Measurements from ENCODE around the gene CCDC142.
"Not testable (repeated sequence)": the region's sequence is repeated elsewhere in the genome, so short reads cannot be mapped to it uniquely, and the experiment has no call there.

Gene CCDC142

DNA sequence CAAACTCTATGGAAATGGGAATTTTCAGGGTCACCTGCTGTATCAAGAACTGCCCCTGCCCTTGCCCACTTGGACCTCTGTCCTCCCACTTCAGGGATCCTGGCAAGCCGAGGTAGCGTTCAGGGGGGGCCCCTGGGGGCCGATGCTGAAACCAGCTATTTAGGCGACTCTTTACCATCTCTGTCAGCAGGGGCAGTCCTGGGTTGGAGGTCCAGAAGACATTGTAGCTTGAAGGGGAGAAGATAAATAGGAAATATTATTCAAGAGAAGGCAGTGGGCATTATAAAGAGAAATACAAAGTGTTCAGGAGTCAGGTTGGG lies 20.1 kb downstream of the CCDC142 start:
- DNase-seq, result no peak

DNA sequence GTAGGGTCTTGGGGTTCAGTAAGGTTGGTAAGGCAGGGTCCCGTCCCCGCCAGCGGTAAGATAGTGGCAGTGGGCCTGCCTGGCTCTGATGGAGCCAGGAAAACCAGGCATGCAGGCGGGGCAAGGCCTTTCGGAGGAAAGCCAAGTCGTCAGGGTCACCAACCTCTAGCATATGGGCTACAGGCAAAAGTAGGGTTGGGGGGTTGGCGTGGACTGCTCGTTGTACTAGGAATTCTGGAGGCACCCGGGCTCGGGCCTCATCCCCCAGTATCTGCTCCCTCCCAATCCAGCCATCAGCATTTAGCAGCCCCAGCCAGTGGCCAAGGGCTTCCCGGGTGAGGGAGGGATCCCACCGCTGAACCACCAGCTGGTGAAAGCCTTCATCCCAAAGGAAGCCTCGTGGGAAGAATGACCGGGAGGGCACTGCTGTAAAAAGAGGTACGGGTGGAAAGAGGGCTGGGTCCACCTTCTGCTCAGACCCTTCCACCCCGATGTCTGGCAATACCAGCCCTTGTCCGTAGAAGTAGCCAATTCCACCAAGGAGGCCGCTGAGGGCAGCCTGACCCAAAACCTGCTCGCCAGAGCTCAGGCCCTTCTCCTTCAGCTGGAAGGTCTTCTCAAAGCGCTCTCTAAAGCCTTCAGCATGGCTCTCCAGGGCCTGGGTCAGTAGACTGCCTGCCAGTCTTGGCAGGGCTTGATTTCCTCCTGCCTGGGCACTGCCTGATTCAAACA lies 20.6 kb downstream of the CCDC142 start:
- no peak for DNase-seq

DNA sequence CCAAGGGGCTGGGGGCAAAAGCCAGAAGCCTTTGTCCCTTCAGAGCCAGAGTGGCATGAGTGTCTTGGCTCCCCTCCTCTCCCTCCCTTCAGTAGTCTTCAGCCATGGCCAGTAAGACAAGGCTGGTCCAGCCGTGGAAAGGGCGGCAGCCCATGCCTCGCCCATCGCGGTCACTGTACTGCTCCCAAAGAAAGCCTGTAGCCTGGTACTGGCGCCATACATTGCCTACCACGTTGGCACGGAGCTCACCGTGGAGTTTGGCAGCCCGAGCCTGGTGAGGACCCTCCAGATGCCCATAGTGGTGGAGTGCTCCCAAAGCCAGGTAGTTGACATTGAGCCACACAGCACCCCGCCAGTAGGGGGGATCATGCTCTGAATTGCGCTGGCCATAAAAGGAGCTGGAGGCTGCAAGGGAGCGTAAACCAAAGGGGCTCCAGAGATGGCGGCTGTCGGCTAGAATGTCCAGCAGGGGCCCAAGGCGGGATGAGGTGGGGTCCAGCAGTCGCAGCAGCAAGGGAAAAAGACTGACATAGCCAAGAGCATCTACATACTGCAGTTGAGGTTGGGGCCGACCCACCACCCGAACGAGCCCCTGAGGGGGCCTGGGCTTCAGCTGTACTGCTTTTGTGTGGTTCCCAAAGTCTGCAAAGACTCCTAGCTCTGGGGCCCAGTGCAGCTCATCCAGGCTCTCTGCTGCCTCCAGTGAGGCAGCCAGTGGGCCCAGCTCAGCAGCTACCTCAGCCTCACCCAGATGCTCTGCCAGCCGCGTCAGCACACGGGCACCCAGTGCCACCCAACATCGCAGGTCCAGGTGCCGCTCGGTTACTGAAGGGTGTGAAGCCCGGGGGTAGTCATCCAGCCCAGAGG lies 21.4 kb downstream of the CCDC142 start:
- DNase-seq, result peak in 1 of 2 experiments; percentile 22

DNA sequence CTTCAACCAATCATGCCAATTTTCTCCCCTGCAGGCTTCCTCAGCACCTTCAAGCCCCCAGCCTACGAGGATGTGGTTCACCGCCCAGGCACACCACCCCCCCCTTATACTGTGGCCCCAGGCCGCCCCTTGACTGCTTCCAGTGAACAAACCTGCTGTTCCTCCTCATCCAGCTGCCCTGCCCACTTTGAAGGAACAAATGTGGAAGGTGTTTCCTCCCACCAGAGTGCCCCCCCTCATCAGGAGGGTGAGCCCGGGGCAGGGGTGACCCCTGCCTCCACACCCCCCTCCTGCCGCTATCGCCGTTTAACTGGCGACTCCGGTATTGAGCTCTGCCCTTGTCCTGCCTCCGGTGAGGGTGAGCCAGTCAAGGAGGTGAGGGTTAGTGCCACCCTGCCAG lies 22.6 kb downstream of the CCDC142 start:
- not testable (repeated sequence) for DNase-seq

DNA sequence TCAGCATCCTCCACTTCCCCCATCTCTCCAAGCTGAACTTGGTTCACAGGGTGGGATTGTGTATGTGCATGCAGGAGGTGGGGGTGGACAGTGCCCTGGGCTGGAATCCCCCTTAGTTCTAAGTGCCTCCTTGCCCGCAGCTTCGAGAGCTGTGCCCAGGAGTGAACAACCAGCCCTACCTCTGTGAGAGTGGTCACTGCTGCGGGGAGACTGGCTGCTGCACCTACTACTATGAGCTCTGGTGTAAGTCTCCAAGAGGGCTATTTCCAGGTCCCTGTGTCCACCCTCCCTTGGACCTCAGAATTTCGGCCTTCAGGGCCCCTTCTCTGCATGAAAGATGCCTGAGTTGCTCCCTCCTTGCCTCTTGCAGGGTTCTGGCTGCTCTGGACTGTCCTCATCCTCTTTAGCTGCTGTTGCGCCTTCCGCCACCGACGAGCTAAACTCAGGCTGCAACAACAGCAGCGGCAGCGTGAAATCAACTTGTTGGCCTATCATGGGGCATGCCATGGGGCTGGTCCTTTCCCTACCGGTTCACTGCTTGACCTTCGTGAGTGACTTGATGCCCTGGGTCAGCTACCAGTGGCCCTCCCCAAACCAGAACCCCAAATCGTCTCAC lies 23.2 kb downstream of the CCDC142 start:
- DNase-seq, result not testable (repeated sequence)

DNA sequence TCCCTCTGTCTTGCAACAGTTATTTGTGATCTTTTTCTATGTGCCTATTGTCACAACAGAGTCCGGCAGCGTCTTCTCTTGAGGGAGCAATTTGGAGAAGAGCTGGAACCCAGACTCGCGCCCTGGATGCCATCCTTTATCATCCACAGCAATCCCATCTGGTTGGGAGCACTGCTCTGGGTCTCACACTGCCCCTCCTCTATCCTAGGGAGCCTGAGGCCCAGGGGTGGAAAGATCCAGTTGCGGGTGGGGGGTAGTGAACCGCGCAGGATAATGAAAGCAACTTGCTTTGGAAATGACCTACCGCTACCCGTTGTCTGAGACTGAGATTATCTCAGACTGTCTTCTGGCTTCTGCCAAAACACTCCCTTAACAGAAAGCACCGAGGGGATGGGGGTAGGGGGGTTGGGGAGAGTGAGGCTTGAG lies 23.8 kb downstream of the CCDC142 start:
- no peak for DNase-seq

DNA sequence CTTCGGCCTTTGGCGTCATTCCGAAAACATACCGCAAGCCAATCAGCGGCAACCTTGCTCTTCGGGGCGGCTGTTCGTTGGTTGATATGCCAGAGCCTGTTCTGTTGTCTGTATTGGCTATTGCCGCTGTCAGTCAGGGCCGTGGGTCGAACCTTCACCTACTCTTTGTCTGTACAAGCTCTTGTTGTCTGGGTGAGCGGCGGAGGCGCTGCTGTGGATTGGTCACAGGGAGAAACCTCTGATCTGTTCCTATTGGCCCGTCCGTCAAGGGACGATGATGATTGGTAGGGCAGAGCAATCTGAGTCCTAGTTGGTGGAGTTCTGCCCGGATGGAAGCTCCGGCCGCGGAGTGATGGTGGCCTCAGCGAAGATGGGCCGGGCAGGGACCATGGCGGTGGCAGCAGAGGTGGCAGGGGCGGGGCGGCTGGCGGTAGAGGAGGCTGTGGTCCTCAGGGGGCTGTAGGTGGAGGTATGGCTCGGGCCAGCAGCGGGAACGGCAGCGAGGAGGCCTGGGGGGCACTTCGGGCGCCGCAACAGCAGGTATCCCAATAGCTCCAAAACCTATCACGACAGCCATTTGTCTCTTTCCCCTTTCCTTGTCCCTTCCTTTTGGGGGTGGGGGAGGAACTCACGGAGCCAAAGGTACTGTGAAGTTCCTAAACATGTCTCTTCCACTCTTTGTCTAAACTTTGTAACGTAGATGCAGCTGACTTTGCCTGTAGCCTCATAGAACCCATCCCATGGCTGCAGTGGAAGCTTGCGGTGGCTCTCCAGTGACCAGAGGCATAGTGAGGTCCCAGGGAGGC lies 24.5 kb downstream of the CCDC142 start, which contains the start of gene WBP1:
WBP1 (plus strand) TSS at position 307 of the 806 bp plus-strand sequence; CDS start at position 472, 165 bp downstream.
- peak; percentile 99 to 100 for DNase-seq

DNA sequence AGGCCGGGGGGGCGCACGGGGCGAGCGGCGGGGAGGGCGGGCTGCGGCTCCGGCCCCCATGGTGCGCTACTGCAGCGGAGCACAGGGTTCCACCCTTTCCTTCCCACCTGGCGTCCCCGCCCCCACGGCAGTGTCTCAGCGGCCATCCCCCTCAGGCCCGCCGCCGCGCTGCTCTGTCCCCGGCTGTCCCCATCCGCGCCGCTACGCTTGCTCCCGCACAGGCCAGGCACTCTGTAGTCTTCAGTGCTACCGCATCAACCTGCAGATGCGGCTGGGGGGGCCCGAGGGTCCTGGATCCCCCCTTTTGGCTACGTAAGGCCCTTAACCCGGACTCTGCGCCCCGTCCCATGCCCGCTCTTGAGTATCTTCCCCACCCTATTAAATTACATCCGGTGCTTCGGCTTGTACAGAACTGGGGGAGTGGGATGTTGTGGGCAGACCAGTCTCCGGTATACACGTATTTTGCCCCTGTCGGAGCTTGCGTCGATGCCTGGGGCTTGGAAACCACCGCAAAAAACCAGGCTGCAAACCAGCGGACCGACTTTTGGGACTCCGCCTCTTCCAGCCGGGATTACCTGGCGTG lies 25.2 kb downstream of the CCDC142 start:
- peak; percentile 56 to 84 for DNase-seq

DNA sequence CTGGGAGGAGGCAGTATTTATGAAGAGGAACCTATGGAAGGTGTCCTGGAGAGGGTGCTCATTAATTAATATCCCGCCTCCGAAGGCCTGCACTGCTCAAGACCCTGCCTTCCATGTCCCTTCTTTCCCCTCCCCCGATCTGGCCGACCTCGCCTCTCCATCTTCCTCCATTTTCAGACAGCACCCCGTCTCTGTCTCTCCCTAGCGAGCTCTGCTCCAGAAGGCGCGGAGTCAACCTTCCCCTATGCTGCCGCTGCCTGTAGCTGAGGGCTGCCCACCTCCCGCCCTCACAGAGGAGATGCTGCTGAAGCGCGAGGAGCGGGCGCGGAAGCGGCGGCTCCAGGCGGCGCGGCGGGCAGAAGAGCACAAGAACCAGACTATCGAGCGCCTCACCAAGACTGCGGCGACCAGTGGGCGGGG lies 25.7 kb downstream of the CCDC142 start:
- peak; percentile 56 to 84 for DNase-seq

DNA sequence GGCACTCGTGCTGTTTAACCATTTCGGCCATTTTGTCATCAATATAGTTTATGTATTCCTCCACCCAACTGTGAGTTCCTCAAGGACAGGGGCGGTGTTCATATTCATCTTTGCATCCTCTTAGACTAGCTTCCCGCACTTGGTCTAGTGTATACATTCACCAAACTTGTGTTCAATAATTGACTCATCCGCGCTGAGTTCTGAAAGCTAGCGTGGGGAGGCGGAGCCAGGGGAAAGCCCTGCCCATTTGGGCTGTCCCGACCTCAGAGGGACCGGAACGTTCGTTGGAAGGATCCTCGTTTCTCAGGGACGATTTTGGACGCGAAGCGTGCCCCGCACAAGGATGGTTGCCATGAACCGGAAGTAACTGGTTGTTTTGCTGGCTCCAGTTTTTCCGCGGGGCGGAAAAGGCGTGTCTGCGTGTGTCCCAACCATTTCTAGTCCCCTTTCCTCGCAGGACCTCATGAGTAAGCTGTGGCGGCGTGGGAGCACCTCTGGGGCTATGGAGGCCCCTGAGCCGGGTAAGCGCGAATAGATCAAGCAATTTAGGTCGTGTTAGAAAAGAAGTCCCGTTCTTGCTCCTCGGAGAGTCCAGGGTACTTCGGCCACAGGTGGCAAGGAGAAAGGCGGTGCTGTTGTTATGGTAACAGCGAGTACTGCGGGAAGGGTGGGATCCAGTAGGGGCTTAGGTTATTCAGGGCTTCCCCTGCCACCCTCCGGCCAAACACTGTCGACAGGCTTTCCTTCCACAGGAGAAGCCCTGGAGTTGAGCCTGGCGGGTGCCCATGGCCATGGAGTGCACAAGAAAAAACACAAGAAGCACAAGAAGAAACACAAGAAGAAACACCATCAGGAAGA lies 27.9 kb downstream of the CCDC142 start, which contains the start of gene INO80B:
INO80B (plus strand) TSS at position 434 of the 858 bp plus-strand sequence; CDS start at position 464, 30 bp downstream.
- peak; percentile 92 to 97 for DNase-seq

DNA sequence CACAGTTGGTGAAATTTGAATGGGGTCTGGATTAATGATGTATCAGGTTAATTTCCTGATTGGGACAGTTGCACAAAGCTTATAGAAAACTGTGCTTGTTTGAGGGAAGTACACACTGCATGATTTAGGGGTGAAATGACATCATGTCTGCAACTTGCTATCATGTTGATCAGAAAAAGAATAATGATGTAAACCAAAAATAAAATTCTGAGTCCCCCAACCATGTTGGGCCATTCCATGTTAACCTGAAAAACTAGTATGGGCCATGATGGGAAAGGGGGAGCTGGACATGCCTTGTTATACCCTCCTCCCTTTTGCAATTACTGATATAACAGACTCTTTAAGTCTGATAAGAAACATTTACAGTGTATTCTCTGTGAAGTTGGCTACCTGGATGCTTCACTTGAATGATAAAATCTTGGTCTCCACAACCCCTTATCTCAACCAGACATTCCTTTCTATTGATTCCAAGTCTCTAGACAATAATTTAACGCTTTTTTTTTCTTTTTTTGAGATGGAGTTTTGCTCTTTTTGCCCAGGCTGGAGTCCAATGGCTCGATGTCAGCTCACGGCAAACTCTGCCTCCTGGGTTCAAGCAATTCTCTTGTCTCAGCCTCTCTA lies 32.1 kb downstream of the CCDC142 start:
- no peak for DNase-seq

DNA sequence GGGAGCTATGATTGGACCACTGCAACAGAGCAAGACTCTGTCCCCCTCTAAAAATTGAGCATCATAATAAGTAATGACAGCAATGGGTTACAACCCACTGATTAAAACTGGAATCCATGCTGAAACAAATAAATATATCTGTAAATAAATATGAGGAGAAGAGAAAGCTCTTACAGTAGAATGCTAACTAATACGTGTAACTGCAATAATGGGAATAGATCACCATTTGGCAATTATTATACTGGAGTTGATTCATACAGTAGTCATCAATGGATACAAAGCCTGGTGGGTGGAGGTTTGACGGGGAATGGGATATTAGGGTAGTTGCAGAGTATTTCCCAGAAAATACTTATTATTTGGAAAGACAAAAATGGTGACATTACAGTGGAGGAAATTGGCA lies 34.0 kb downstream of the CCDC142 start:
- DNase-seq, result no peak

DNA sequence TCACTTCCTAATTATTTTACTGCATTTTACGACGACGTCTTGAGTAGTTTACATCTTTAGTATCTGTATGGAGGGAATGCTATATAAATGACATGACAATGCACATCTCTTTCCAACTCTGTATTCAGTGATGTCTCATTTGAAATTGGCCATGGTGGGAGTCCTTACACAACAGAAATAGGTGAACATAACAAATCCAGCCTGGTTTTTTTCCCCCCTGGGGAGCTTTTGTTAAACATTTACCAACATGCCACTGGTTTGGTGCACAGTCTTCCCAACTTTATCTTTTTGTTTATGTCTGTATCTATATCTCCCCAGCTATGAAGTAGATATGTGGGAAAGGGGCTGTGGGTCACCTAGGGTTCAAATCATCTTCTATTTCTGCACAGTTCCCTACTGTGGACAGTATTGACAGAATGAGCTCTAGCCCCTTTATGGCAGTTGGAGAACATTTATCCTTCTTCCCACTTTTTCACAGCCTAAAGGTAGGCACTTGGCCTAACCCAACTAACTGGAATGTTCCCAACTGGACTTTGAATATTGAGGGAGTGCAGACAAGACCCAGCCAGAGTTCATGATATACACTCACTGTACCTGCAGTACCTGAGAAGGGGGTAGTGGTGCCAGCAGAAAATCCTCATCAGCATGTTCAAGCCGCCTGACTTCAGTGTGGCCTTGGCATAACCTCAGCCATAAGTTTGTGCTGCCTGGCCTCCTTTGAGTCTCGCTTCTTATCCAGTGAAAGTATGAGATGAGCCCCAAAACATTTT lies 35.4 kb downstream of the CCDC142 start:
- DNase-seq, result no peak

DNA sequence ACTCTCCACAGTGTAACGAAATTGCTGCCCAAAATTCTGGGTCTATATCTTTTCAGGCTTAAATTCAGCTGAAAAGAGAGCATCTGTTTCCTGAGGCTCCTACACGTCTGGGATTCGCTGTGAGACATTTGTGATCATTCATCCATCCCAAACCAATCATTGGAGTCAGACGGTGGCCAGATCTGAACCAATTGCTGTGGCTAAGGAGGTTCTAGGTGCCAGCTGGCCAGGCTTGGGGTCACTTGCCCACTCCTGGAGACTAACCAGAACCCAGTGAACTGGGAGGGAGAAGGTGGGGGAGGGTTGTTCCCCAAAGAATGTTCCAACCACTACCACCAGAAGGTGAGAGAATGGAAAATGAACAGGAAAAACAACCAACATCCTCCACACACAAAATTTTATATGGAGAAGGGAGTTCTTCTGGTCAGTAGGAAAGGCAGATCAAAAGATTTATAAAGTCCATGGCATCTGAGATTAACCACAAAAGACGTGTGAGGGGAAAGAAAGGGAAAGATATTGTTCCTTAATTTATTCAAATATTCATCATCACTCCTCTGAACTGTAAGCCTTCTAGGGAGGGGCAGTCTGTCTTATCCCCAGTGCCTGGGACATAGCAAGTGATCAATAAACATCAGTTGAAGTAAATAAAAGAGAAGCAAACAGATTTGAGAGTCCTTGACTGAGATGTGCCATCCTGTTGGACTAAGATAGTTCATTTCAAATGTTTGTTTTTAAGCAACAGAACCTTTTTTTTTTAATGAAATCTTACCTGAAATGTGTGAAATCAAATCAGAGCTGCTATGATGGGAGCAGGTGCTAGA lies 38.1 kb downstream of the CCDC142 start:
- no peak for DNase-seq

DNA sequence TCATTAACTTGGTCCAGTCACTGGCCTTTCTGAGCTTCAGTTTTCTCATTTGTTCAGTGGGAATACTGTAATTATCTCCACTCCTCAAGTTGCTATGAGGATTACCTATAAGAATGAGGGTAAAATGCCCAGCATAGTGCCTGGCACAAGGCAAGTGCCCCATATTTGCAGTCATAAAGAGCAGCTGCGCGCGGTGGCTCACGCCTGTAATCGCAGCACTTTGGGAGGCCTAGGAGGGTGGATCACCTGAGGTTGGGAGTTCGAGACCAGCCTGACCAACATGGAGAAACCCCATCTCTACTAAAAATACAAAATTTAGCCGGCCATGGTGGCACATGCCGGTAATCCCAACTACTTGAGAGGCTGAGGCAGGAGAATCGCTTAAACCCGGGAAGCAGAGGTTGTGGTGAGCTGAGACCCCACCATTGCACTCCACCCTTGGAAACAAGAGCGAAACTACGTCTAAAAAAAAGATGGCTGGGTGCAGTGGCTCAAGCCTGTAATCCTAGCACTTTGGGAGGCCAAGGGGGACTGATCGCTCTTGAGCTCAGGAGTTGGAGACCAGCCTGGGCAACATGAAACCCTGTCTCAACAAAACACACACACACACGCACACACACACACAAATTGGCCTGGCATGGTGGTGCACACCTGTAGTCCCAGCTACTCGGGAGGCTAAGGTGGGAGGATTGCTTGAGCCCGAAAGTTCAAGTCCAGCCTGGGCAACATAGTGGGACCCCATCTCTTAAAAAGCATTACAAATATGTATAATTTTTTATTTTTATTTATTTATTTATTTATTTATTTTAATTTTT lies 40.1 kb downstream of the CCDC142 start:
- not testable (repeated sequence) for DNase-seq

DNA sequence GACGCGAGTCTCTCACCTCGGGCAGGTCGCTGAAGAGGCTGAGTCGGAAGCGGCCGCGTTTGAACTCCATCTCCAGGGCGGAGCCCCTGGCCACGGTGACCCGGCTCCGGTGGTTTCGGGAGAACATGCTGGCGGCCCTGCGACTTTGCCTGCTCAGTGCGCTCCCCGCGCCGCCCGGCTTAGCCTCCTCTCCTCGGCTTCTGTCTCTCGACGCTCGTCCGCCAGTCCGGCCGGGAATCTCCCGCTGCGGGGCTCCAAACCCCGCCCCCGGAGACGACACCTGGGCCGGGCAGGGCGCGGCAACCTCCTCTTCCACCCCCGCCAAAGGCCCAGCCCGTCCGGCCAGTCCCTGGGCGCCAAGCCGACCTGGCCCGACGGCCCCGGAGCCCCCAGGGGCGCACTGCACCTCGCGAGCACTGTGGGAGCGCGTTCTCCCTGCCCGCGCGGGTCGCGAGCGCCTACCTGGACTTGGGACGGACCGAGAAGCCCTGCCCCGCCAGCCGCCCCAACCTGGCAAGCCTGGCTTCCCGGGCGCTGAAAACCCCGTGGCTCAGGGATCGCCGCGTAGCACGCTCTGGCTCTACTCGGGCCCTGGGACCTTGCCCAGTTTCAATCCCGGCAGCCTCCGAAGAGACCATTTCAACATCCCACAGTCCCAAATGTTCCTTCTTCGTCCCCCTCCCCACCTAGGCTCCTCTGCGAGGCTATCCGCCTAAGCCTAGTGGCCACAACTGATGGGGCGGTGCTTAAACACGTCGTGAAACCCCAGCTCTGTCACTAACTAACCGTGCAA lies 40.9 kb downstream of the CCDC142 start, which contains the start of gene RTKN:
RTKN (minus strand) TSS at position 248 of the 793 bp plus-strand sequence; CDS start at position 127, 121 bp downstream.
- DNase-seq, result peak; percentile 56 to 90

DNA sequence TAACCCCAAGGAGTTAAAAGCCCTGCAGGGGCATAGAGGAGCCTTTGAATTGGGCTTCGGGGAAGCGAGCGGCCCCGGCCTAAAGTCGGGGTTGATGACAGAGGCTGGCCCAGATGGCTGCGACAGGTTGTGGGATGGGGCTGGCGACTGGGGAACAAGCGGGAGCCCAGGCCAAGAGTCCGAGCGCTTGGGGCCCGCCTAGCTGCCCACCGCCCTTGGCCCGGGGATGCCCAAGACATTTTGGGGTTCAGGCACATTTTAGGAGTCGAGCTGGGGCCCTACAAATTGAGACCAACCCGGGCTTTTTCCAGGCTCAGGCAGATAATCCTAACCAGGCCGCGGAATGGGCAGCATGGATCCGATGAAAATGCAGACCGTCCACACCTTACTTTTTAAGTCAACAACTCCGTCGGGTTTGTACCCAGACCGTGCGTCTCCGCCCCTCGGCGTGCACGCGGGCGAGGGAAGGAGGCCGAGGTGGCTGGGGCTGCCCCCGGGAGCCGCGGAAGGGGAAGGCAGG lies 41.6 kb downstream of the CCDC142 start:
- DNase-seq, result no peak
